CD14-positive monocyte (primary cell): ENCODE results near the gene STIM1. TPM values are rescaled to one million over a fixed set of nuclear protein-coding genes. Genes with fewer than 3 reads are reported as not detected.
A peak's percentile ranks its signal among the peaks of the same experiment; 100 is the strongest.

Experiments
- DNase-seq, 3 donors: peaks; one replicate each; pipeline ENCODE4 v3.0.0-alpha.2; 2011 to 2022
- H2AFZ ChIP-seq: 2 replicates; pipeline ENCODE4 v1.6.0; 2012; ENCODE audit warnings: mild to moderate bottlenecking, low read depth, low read length, inconsistent platforms; ENCODE audit not compliant: insufficient read depth, poor library complexity, severe bottlenecking
- H3K27ac ChIP-seq, 2 donors: 1 replicate in 1 of 2; 2 replicates in 1 of 2; pipeline ENCODE4 v1.5.1; 2012 to 2013; ENCODE audit warnings: low read length in 2 of 2, control low read depth in 1 of 2, inconsistent platforms in 1 of 2, low read depth in 1 of 2, mild to moderate bottlenecking in 1 of 2
- H3K27me3 ChIP-seq, 2 donors: one replicate each; pipeline versions ENCODE4 v1.6.0 to v1.6.1; 2011 to 2013; ENCODE audit warnings: low read length in 2 of 2; ENCODE audit not compliant: control insufficient read depth in 2 of 2, insufficient read depth in 2 of 2
- H3K36me3 ChIP-seq, 2 donors: replicated peaks in 1 of 2; 1 replicate in 1 of 2; 2 replicates in 1 of 2; pipeline versions ENCODE4 v1.5.1 to v1.6.1; 2012 to 2013; ENCODE audit warnings: low read length in 2 of 2, control low read depth in 1 of 2, inconsistent platforms in 1 of 2, mild to moderate bottlenecking in 1 of 2; ENCODE audit not compliant: insufficient read depth in 2 of 2, control insufficient read depth in 1 of 2
- H3K4me1 ChIP-seq, 2 donors: 1 replicate in 1 of 2; 2 replicates in 1 of 2; pipeline versions ENCODE4 v1.5.1 to v1.6.1; 2012 to 2013; ENCODE audit warnings: low read length in 2 of 2, control low read depth in 1 of 2, inconsistent platforms in 1 of 2, mild to moderate bottlenecking in 1 of 2, moderate library complexity in 1 of 2; ENCODE audit not compliant: insufficient read depth in 2 of 2, control insufficient read depth in 1 of 2
- H3K4me2 ChIP-seq: replicated peaks from 2 replicates; pipeline ENCODE3; 2012; ENCODE audit warnings: low read length, moderate library complexity, mild to moderate bottlenecking; ENCODE audit not compliant: poor library complexity, severe bottlenecking; ENCODE audit errors: extremely low read depth
- H3K4me3 ChIP-seq, 3 experiments: fragments of 200-600 bp in 1 of 3; sonication (generic) in 1 of 3; replicated peaks in 1 of 3; 1 replicate in 2 of 3; 2 replicates in 1 of 3; pipeline ENCODE4 v1.5.1; 2011 to 2013; ENCODE audit warnings: low read length in 3 of 3, mild to moderate bottlenecking in 3 of 3, control low read depth in 2 of 3, low read depth in 2 of 3, inconsistent platforms in 1 of 3, moderate library complexity in 1 of 3
- H3K79me2 ChIP-seq: 2 replicates; pipeline ENCODE4 v1.6.0; 2012; ENCODE audit warnings: mild to moderate bottlenecking, control low read depth, inconsistent platforms, low read length, moderate library complexity; ENCODE audit not compliant: insufficient read depth
- H3K9ac ChIP-seq: 2 replicates; pipeline ENCODE4 v1.6.0; 2017; ENCODE audit warnings: low read length, mild to moderate bottlenecking; ENCODE audit not compliant: insufficient read depth, poor library complexity, severe bottlenecking
- H3K9me3 ChIP-seq, 2 donors: replicated peaks in 1 of 2; 1 replicate in 1 of 2; 2 replicates in 1 of 2; pipeline versions ENCODE4 v1.5.1 to v1.6.1; 2012 to 2013; ENCODE audit warnings: low read length in 2 of 2, control low read depth in 1 of 2; ENCODE audit not compliant: control insufficient read depth in 1 of 2, insufficient read depth in 1 of 2
- H4K20me1 ChIP-seq: 2 replicates; pipeline ENCODE4 v1.6.0; 2012; ENCODE audit warnings: mild to moderate bottlenecking, low read length, control low read depth, moderate library complexity; ENCODE audit not compliant: insufficient read depth
- H3K27ac Mint-ChIP-seq, 7 donors: one replicate each; pipeline ENCODE4 v1.8.0; 2020; ENCODE audit warnings: mild to moderate bottlenecking in 7 of 7, mixed read lengths in 7 of 7, moderate library complexity in 6 of 7, inconsistent platforms in 2 of 7
- H3K27me3 Mint-ChIP-seq, 3 donors: one replicate each; pipeline ENCODE4 v1.8.0; 2021 to 2022; ENCODE audit warnings: low read depth in 3 of 3, mild to moderate bottlenecking in 3 of 3, mixed read lengths in 3 of 3, moderate library complexity in 3 of 3, inconsistent platforms in 1 of 3
- H3K36me3 Mint-ChIP-seq, 2 donors: one replicate each; pipeline ENCODE4 v1.8.0; 2020; ENCODE audit warnings: mixed read lengths in 2 of 2, inconsistent platforms in 1 of 2, mild to moderate bottlenecking in 1 of 2
- H3K4me1 Mint-ChIP-seq: one replicate; pipeline ENCODE4 v1.8.0; 2020; ENCODE audit warnings: mild to moderate bottlenecking, mixed read lengths
- H3K4me3 Mint-ChIP-seq, 2 donors: one replicate each; pipeline ENCODE4 v1.8.0; 2020; ENCODE audit warnings: mild to moderate bottlenecking in 2 of 2, mixed read lengths in 2 of 2, moderate library complexity in 1 of 2
- H3K9me3 Mint-ChIP-seq, 7 donors: one replicate each; pipeline ENCODE4 v1.8.0; 2020 to 2022; ENCODE audit warnings: mixed read lengths in 7 of 7, mild to moderate bottlenecking in 6 of 7, moderate library complexity in 6 of 7, inconsistent platforms in 2 of 7
- CTCF ChIP-seq: fragments of 200-600 bp; IDR thresholded peaks from one replicate; pipeline ENCODE4 v1.8.0; 2022; ENCODE audit warnings: antibody characterized with exemption, mild to moderate bottlenecking
- WGBS: methylation state at CpG from one replicate; pipeline ENCODE4 v1.1.5; 2013; ENCODE audit warnings: missing lambda C conversion rate; ENCODE audit not compliant: insufficient coverage; 5-methylcytosine and 5-hydroxymethylcytosine counted together
- intact Hi-C, 2 donors: fragments of 100-400 bp; cut with micrococcal nuclease; formaldehyde crosslinking; loops; one replicate each; pipeline versions ENCODE4 v1.15.0 to v1.15.1; 2023
- polyA plus RNA-seq, 3 donors: library from polyadenylated mRNA; depleted of rRNA in 1 of 3; unstranded in 2 of 3; stranded (reverse) in 1 of 3; fragments of 300-500 nt in 2 of 3; fragments of >200 nt in 1 of 3; fragmentation: Illumina TruSeq in 2 of 3; gene quantifications; 1 replicate in 2 of 3; 2 replicates in 1 of 3; pipeline ENCODE4 v1.2.3, GENCODE V29; 2012 to 2021

The STIM1 gene
- polyA plus RNA-seq, 3 donors, result 14.0 to 68.6 (median 21.0) TPM

- H3K9ac ChIP-seq, result no peak overlapping the region
- no peaks in the 10 kb centered on the region for H3K27me3 ChIP-seq
- no peaks in the 10 kb centered on the region for H3K4me1 ChIP-seq
- Mint-ChIP-seq H3K9me3 (no peaks in the 10 kb centered on the region), H3K27me3 (no peaks in the 10 kb centered on the region), H3K27ac (no peak overlapping the region), H3K4me1 (no peaks in the 10 kb centered on the region), H3K4me3 (no peak overlapping the region), H3K36me3 (peaks cover 53 to 84% of the 10 kb centered on the region in 2 donors)
- no peaks in the 10 kb centered on the region for H4K20me1 ChIP-seq
- peaks cover 39 to 89% of the 10 kb centered on the region in 2 donors for H3K36me3 ChIP-seq
- WGBS, result no CpG with 5 or more reads among the region's 2 CpGs
- H3K4me3 ChIP-seq, result no peak overlapping the region
- DNase-seq, result no peak
- no peak overlapping the region for H3K4me2 ChIP-seq
- TF ChIP-seq CTCF, result no peak
- H3K79me2 ChIP-seq, result no peaks in the 10 kb centered on the region
- H2AFZ ChIP-seq, result no peak overlapping the region
- intact Hi-C loops, result no loop called here
- no peak overlapping the region for H3K27ac ChIP-seq
- H3K9me3 ChIP-seq, result no peaks in the 10 kb centered on the region
Measured at GRCh38 chr11:4115128-4115527, 259.7 kb downstream of the STIM1 start.

- no peaks in the 10 kb centered on the region for H3K9me3 Mint-ChIP-seq
- H3K36me3 Mint-ChIP-seq, result peaks cover 54 to 85% of the 10 kb centered on the region in 2 donors
- intact Hi-C loops, result no loop called here
- no peaks in the 10 kb centered on the region for H3K4me1 ChIP-seq
- no peak overlapping the region for H3K27ac ChIP-seq
- no peaks in the 10 kb centered on the region for H3K27me3 Mint-ChIP-seq
- no peak for DNase-seq
- H3K27ac Mint-ChIP-seq, result peak overlapping the region in 1 of 7 donors; percentile 33
- no peak overlapping the region for H2AFZ ChIP-seq
- no peaks in the 10 kb centered on the region for H3K9me3 ChIP-seq
- H3K27me3 ChIP-seq, result no peaks in the 10 kb centered on the region
- H3K4me2 ChIP-seq, result no peak overlapping the region
- no peak for TF ChIP-seq CTCF
- H3K9ac ChIP-seq, result no peak overlapping the region
- 60% methylated on average over 2 of the region's 3 CpGs for WGBS
- no peak overlapping the region for H3K4me3 ChIP-seq
- no peaks in the 10 kb centered on the region for H3K79me2 ChIP-seq
- no peak overlapping the region for H3K4me3 Mint-ChIP-seq
- peaks cover 36 to 91% of the 10 kb centered on the region in 2 donors for H3K36me3 ChIP-seq
- no peaks in the 10 kb centered on the region for H4K20me1 ChIP-seq
- no peaks in the 10 kb centered on the region for H3K4me1 Mint-ChIP-seq
Measured at GRCh38 chr11:4118107-4118506, 262.6 kb downstream of the STIM1 start.
